AG04449 (cell line): ENCODE data around the gene SMIM10L1.

Source experiments
- CTCF ChIA-PET: fragments of 350-600 bp; formaldehyde crosslinking; extraction: SDS; loops from one replicate; lab custom pipeline; 2021; ENCODE audit warnings: antibody characterized with exemption; lab: Yijun Ruan, JAX
- POLR2A ChIA-PET: fragments of 400-600, 350-600 bp; formaldehyde crosslinking; extraction: SDS; loops from one replicate; lab custom pipeline; 2020; ENCODE audit warnings: antibody characterized with exemption, inconsistent platforms; lab: Yijun Ruan, JAX
- DNase-seq: peaks from one replicate; pipeline ENCODE4 v3.0.0-alpha.2; 2010; ENCODE audit warnings: low read depth, low spot score
- H3K4me3 ChIP-seq: 2 replicates; pipeline ENCODE4 v1.5.1; 2011; ENCODE audit warnings: low read depth, mild to moderate bottlenecking, control low read depth, low read length
- CTCF ChIP-seq: IDR thresholded peaks from one replicate; pipeline ENCODE4 v1.5.1; 2011; ENCODE audit warnings: mild to moderate bottlenecking, moderate library complexity, low read length, control low read depth, inconsistent platforms; ENCODE audit not compliant: insufficient read depth; ENCODE audit errors: missing control alignments

The SMIM10L1 gene

GRCh38 chr12:11171145-11171968, at the start of gene SMIM10L1:
Gene SMIM10L1, plus strand, starts transcription at chr12:11171194. Its CDS starts 163 bp downstream, at chr12:11171357.
- POLR2A ChIA-PET = interaction anchor here (0.6 to 1.8 kb wide), 6 partner anchors 8 to 221 kb away, joined by 3 to 13 read pairs (median 4); no protein-coding TSS in a partner anchor
- CTCF ChIA-PET = interaction anchor here (1.0 to 2.6 kb wide), 9 partner anchors 9 to 421 kb away, joined by 3 to 8 read pairs (median 4); no protein-coding TSS in a partner anchor
- no peak for TF ChIP-seq CTCF
- peak; percentile 53 for DNase-seq
- peak within 1 kb of the TSS; percentile 90 for H3K4me3 ChIP-seq

DNA sequence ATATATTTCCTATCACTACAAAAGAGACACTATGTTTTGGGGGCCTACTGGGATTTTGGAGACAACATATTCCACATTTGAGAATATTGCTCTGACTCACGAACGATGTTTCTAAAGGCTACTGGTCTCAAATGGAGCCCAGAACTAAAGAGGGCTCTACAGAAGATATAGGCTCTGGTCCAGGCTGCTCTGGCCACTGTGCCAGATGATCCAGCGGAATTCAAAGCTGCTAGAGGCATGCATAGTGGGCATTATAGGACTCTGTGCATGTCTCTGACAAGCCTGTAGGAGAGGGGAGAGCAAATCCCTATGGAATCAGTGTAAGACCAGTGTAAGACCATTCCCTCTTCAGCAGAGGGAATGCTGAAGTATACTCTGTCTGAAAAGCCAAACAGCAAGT, 40.6 kb upstream of the SMIM10L1 start:
- POLR2A ChIA-PET = no interaction called here
- TF ChIP-seq CTCF = no peak
- no peak overlapping the region for H3K4me3 ChIP-seq
- no peak for DNase-seq
- CTCF ChIA-PET = no interaction called here

DNA sequence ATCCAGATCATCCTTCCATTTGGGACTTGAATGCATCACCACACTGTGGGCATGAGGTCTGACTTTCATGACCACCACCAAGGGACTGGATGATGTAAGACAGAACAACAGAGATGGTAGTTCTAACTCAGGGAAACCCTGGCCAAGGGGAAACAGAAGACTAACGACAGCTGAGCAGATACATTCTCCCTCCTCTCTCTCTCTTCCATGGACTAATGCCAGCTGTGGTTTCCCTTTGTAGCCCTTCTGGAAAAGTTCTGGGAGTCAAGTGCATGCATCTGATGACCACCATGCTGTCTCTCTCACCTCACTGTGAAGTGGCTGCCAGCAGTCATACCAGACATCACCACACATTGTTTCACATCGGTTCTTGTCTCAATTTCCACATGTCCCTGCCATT, 40.0 kb upstream of the SMIM10L1 start:
- no peak overlapping the region for H3K4me3 ChIP-seq
- ChIA-PET CTCF (interaction anchor here (1.0 kb wide), 1 partner anchor 32 kb away, joined by 3 read pairs; no protein-coding TSS in a partner anchor), POLR2A (no interaction called here)
- no peak for TF ChIP-seq CTCF
- DNase-seq = no peak

DNA sequence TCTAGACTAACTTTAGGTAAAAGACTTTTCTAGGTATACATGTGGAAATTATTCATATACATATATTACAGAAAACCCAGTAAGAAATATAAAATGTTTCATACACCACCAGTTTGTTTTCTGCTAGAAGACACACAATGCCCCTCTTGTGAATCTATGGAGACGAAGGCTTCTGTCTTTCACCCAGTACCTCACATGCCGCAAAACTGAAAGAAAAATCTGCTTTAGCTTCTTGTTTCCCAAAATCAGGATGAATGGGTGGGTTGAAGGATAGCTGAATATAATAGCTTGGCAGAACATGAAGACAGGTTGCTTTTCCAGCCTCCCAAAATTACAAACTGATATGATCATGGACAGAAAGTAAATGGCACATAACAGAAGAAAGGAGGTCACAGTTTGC, 37.8 kb upstream of the SMIM10L1 start:
- no peak for DNase-seq
- no peak for TF ChIP-seq CTCF
- POLR2A ChIA-PET = no interaction called here
- H3K4me3 ChIP-seq = no peak overlapping the region
- CTCF ChIA-PET = no interaction called here

DNA sequence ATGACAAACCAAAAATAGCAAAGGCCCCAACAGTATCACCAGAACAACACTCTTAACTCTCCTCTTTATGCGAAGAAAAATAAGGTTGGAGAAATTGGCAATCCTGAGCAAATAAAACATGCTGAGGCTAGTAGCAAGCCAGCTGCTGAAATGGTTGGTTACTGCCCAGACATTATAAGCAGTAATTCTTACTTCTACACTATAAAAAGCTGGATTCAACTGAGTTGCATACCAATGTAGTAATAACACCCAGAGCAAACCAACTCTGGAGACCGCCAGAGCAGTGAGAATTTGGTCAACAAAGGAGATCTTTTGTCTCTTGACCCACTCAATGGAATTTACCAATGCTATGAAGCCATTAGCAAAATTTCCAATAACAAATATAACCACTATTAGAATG, 37.2 kb upstream of the SMIM10L1 start:
- POLR2A ChIA-PET = no interaction called here
- no peak for DNase-seq
- CTCF ChIA-PET = no interaction called here
- no peak for TF ChIP-seq CTCF
- H3K4me3 ChIP-seq = no peak overlapping the region

DNA sequence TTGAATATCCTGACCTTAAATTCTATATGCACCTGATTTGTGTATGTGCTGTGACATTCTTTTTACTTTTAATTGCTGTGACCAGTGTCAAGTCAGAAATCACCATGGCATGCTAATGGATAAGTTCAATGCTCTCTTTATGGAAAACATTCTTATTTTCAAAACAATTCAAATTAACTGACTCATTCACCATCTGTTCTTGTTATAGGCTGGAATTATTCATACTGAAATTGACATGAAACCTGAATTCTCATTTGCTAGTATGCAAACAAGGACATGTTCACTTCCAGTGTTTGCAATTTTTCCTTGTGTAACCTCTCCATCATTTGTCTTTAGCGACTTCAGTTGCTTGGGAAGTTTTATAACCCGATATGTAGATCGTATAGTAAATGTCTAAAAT, 36.7 kb upstream of the SMIM10L1 start, which contains the start of gene TAS2R30:
TSS of gene TAS2R30 (minus strand) at position 340 of the 400 bp plus-strand sequence. CDS start 400 bp downstream, outside the sequence.
- ChIA-PET POLR2A (no interaction called here), CTCF (no interaction called here)
- no peak within 1 kb of the TSS for H3K4me3 ChIP-seq
- DNase-seq = no peak
- TF ChIP-seq CTCF = no peak
